GM18519 (cell line): Measurements from ENCODE around the gene DNAH5.
"Not testable (repeated sequence)": the region's sequence is repeated elsewhere in the genome, so short reads cannot be mapped to it uniquely, and the experiment has no call there.

ENCODE experiments used
- ATAC-seq: cut with Tn5 transposase; IDR thresholded peaks from one replicate; pipeline ENCODE4 v1.9.1; 2021; ENCODE audit warnings: mild to moderate bottlenecking, moderate library complexity; ENCODE audit not compliant: unreplicated experiment, low FRiP score

Gene DNAH5

DNA sequence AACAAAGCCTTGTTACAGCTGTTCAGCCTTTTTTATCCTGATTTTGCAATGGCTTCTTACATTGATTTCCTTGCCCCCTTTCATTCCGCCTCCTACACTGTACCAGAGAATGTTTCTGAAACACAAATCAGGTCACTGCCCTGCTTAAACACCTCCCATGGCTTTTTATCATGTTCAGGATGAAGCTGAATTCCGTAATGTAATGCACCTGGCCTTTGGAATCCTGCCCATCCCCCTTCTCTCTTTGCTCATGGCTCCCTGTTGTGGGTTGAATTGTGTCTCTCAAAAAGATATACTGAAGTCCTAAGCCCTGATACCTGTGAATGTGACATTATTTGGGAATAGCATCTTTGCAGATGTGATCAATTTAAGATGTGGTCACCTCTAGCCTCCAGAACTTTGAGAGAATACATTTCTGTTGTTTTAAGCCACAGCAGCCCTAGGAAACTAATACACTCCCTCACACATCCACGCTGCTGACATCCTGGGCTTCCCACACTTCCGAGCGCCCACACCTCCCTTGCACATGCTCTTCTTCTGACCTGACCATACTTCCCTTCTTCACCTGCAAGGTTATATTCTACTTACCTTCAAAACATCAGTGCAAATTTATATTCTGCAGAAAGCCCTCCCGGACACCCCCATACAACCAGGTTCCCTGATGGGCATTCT is 101.2 kb downstream of the DNAH5 start:
- no peak for ATAC-seq

DNA sequence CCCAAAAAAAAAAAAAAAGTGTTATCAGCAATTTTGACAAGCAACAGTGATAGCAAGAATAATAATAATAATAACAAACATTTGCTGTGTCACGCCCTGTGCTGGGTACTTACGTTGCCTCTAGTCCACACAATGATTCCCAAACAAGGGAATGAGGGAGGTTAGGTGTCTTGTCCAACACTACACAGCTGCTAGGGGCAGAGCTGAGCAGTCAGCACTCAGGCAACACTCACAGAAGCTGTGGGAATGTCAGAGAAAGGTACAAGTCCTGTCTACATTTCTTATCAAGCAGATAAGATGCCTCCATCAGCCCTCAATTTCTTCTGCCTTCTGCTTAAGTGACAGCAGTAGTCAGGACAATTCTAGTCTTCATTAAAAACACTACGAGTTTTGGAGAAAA is 111.0 kb downstream of the DNAH5 start:
- no peak for ATAC-seq

DNA sequence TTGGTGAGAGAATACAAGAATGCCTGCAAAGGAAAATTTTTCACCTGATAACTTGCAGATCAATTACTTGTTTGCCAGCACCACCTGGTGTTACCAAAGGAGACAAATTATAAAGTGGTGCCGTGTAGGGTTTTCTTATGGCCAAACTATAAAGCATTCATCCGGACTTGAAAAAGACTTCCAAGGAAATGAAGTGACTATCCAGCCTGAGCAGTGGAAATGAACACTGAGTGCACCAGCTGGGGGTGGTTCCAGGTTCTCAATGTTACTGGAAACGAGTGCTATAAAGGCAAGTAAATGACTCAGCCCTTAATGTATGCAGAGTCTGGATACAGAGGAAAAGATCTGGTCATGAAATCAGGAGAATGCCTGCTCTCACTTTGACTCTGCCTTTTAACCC is 113.1 kb downstream of the DNAH5 start:
- ATAC-seq, result no peak

DNA sequence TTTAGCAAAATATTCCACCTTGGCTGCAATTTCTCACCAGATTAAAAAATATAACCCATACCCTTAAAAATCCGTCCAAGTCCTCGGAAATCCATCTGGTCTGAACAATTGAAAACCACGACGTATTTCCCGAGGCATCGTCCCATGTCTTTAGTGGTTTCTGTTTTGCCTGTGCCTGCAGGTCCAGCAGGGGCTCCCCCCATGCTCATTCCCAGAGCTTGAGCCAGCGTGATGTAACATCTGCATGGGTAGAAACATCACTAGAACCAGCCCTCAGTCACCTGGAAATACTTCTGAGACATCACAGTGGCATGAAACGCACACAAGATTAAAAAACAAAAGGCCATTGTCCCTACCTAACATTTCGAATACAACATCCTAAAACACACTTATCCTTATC is 114.0 kb downstream of the DNAH5 start:
- no peak for ATAC-seq

DNA sequence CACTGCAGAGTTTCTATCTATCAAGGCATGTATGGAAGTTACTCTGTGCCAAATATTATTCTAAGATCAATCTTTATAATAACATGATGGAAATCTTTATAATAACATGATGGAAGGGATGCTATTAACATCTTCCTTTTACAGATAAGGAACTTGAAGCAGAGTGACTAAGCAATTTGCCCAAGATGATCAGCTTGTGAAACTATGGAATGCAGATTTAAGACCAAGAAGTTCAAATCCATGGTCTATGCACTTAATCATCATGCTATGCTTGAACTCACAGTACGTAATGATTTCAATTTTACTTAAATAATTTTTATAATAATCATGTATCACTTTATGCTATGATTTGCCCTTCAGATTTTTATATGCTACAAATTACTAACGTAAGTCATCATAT is 123.1 kb downstream of the DNAH5 start:
- no peak for ATAC-seq

DNA sequence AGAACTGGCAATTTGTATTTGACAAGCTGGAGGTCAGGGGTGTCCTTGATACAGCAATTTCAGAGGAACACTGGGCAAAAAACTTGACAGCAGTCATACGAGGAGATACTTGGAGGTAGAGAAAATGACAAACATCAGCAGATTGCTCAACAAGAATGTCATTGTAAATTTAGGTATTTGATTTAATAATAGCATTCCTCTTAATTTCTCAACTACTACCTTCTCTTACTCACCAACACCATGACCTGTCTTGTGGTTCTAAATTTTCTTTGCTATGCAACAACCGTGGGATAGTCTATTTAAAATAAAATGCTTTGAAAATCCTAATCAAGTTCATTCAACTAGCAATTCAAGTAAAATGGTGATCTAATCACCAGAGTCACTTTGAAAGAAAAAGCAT is 128.4 kb downstream of the DNAH5 start:
- no peak for ATAC-seq

DNA sequence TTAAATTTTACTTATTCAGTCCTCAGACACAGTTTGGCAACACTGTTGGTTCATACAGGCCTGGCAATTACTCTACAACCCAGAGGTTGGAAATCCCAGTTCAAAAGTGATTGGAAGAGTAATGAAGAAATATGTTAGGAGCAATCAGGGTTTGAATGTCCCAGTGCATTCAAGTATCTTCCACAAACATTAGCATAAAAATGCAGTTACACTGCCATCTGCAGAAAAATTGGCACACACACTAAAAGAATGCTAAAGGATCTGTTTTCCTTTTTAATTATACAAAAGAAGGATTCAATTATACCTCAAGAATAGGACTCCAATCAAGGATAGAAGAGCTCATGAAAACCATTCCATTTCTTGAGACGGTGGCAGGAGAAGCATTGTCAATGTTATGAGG is 130.2 kb downstream of the DNAH5 start:
- no peak for ATAC-seq

DNA sequence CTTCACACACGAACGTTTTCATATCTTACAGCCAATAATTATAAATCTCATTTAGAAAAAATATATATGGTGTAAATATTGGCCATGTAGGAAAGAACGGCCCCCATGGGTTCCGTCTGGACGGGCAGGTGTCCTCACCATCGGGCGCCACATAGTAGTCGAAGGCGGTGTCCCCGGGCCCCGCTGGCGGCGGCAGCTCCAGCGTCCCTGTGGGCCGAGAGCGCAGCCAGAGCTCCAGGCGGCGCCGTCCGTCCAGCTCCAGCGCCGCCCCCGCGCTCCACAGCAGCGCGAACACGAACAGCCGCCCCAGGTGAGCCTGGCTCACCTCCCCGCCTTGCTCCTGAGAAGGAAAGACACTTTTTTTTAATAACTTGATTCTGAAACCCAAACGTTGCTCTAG is 134.6 kb downstream of the DNAH5 start:
- ATAC-seq, result no peak

DNA sequence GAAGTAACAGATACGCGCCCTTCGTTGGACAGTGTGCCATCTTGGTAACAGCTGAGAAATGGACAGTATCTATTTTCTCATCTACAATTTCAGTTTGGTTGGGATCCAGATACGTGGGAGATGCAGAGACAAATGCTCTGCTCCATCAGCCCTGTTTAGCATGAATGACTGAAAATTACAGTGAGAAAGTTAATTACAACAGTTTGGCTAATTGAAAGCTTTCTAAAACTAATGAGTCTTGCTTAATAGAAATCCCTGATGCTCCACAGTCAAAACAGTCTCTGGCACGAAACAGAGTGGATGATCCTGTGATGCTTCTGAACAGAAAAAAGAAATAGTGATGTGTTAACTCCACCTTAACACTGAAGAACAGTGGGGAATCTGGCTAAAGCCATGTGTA is 140.2 kb downstream of the DNAH5 start:
- no peak for ATAC-seq

DNA sequence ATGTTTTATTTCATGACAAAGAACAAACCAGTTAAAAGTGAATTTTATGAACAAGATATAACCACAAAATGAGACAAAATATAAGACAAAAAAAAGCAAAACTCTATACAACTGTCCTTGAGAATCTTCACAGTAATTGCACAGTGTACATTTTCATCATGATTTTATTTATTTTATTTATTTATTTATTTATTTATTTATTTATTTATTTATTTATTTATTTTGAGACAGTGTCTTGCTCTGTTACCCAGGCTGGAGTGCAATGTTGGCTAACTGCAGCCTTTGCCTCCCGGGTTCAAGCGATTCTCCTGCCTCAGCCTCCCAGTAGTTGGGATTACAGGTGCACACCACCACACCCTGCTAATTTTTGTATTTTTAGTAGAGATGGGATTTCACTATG is 145.9 kb downstream of the DNAH5 start:
- ATAC-seq, result not testable (repeated sequence)

DNA sequence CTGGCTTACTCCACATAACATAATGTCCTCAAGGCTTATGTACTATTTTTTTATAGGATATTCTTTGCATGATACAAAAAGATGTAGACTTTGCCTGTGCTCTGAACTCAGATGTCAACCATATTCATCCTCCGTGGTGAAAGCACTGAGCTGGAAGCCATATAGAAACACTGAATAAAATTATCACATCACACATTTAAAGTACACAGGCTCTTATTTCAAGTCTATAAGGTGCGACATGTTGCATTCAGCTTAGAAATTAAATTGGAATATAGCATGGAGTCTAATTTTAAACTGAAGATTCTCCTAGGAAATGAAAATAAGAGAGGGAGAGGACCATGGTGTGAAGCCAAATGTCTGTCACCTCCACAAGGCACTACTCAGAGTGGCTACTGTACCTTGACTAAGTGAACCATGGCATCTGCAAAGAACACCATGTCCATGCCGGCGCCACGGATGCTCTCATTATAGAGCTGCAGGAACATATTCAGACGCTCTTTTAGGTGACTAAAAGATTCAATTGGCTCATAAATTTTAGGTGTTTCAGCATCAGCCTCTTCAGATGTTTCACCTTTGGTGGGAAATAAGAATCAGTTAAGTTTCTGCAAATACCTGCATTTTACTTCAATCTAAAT is 158.6 kb downstream of the DNAH5 start:
- ATAC-seq, result no peak

DNA sequence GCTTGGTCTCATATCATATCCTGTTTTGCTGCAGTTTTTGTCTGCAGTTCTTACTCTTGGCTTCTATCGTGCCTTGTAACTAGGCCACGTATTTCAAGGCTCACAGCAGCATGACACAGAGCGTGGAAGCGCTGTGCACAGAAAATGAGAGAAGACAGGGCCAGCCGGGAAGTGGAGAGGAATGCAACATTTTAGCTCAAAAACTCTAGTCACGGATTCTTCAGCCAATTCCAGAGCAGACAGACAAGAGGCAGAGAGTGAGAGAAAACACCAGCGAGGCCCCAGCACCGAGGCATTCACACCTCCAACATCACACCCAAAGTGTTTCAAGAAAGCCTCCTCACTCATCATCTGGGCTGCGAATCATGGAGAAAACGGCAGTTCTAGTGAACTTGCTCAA is 160.8 kb downstream of the DNAH5 start:
- no peak for ATAC-seq

DNA sequence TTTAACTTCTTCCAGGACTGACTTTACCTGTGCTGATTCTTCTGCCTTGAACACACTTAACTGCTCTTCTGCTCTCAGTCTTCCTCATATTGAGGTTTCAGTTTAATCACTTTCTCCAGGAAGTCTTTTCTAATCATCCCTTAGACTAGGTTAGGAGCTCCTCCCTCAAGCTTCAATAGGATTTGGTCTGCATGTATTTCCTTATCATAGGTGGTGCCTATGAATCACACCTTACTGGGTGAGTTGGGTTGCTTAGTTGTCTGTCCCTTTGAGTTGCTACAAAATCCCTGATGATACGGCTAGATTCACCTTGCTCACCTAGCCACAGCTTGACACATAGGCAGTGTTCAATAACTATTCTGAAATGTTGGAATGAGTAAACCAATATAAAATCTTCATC is 164.4 kb downstream of the DNAH5 start:
- no peak for ATAC-seq

DNA sequence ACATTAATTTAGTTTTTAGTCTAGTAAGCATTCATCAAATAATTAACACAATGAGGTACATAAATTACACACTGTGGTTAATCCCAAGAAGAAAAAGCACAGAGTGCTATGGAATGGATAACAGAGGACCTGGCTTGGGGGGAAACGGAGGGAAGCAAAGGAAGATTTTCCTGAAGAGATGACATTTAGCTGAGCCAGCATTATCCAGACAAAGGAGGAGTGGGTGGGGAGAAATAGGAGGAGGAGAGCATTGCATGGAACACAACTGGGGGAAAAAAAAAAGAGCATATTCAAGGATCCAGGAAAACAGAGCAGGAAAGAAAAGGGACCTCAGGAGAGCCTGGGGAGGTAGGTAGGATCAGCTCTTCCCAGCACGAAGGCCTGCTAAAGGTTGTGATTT is 170.8 kb downstream of the DNAH5 start:
- ATAC-seq, result no peak

DNA sequence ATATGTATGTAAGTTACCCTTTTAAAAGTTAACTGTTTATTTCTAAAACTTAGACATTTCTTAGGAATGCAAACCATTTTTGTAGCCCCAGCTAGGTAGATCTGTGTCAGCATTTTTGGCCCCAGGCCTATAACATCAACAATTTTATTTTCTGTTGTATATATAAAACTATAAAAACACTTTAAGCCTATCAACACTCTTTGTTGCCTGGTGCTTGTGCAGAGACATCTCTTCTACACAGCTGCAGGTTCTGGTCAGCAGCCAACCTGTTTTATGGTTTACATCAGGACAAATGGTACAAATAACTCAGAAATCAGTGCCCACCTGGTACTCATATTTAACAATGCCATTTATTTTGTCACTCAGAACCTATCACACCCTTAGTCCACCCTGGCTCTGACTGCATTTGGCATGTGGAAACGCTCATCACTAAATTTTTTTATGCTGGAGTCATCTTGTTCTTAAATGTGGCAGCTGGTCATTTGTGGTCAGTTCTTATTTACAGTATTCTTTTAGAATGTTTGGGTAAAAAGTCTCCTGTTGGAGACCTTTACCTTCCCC is 173.4 kb downstream of the DNAH5 start:
- ATAC-seq, result no peak

DNA sequence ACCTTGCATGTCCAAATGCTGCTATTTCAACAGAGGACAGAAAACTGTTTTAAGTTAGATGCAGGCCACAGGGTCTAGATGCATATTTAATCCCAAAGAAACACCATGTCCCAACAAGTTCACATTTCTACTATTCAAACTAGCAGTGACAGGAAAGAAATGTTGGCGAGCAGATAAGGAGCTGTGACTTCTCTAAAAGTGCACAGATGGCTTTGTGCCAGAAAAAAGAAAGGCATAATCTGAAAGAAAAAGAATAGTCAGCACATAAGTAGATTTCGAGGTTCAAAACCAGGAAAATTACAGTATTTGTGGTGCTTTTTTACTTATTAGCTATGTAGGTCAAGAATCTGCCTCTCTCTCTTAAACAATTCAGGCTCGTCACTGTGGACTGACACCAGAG is 178.3 kb downstream of the DNAH5 start:
- no peak for ATAC-seq

DNA sequence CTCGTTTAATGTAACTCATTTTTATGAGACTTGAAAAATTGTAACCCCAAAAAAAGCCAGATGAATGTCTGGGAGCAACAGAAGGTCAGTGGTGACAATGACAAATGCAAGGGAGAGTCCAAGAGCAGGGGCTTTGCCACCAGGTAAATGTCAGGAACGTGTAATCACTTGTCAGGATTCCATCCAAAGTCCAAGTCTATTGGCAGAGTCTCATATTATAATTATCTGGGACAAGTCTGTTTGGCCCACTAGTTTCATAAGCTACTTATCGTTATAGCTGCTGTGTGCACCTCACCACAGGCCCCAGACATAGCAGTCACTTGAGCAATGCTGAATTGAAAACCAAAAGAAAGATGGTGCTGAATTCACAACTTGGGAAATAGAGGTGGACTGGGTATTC is 180.8 kb downstream of the DNAH5 start:
- ATAC-seq, result no peak

DNA sequence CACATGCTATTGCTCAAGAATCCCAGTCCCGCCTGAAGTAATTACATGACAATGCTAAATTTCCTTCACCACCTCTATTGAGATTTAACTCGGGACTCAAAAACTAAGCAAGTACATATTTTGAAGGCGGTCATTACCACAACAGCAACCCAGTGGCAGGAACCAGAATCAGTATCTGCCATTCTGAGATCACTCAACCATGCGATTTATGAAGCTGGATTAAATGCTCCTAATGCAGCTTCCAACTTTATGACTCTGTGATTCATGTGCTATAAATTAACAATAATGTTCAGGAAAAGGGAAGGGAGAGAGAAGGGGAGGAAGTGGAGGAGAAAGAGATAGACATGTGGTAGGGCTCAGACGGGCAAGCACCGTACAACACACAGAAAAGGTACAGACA is 194.7 kb downstream of the DNAH5 start:
- no peak for ATAC-seq

DNA sequence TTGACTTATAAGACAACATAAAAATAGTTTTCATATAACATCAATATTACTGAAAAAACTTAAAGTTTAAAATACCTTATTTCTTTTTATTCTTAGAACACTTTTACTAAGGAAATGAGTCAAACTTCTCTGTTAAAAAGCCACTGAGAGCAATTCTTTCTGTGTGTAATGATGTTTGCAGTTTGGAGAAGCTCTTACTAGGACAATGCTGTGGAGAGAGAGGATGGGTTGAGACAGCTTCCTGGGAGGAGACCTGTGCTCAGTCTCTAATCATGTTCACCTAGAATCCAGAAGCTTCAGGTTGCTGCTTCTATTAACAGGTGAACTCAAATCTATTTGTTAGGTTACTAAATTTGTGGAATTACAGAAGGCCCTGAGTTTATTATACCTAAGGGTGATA is 198.5 kb downstream of the DNAH5 start:
- ATAC-seq, result no peak

DNA sequence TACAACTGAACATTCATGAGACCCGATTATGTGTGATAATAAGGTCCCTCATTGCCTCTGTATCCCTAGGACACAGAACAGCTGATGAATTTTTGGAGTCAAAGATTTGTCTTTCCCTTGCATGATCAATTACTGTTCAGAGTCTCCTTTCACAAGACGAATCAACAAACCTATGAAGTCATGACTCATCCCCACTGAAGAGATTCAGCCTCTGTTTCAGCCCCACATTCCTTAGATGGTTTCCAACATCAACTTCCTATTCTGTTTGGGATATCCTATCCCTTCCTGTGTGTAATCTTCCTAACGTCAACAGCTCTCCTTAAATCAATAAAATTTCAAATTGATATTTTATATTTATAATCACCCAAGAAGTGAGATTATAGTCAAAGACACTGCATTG is 199.0 kb downstream of the DNAH5 start:
- no peak for ATAC-seq

DNA sequence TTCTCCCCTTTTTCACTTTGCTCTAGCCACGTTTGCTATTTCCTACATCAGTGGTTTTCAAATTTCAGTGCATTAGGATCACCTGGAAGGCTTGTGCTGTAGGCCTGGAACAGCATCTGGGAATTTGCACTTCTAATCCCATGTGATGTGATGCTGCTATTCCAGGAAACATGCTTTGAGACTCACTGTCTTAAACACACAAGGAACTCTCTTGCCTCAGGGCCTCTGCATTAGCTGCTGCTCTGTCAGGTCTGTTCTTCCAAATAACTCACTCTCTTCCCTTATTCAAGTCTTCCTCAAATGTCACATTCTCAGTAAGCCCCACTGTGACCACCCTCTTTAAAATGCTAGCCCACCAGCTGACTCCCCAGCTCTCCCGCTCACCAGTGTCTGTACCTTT is 204.0 kb downstream of the DNAH5 start:
- ATAC-seq, result no peak

DNA sequence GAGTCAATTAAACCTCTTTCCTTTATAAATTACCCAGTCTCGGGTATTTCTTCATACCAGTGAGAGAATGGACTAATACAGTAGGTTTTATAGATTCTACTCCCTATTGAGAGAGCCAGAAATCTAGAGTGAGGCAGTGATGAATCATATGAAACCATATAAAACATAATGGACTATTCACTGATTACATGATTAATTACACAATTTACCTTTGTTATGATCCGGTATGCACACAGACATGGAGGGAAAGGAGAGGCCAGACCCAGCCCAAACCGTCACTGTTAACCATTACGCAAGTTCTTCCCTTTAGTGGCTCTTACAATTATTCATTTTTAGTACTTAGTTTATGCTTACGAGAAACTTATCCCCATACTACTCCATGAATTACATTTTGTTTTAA is 205.0 kb downstream of the DNAH5 start:
- ATAC-seq, result no peak
